Uterus (tissue), 4 donors: ENCODE data around the gene CDKAL1. TPM values are rescaled to one million over a fixed set of nuclear protein-coding genes. Genes with fewer than 3 reads are reported as not detected.

Experiments
- DNase-seq, 2 donors: peaks; one replicate each; pipeline ENCODE4 v3.0.0-alpha.2; 2019 to 2020
- H3K27ac ChIP-seq, 2 donors: fragments of 200-600 bp; sonication (generic); 1 replicate in 1 of 2; 2 replicates in 1 of 2; pipeline ENCODE4 v1.5.1; 2016 to 2018
- H3K27me3 ChIP-seq, 2 donors: fragments of 200-600 bp; sonication (generic); one replicate each; pipeline ENCODE4 v1.5.1; 2018 to 2019; ENCODE audit warnings: control low read depth in 1 of 2
- H3K36me3 ChIP-seq, 2 donors: fragments of 200-600 bp; sonication (generic); one replicate each; pipeline ENCODE4 v1.5.1; 2019; ENCODE audit warnings: control low read depth in 1 of 2
- H3K4me1 ChIP-seq, 2 donors: fragments of 200-600 bp; sonication (generic); one replicate each; pipeline ENCODE4 v1.5.1; 2018 to 2019; ENCODE audit warnings: control low read depth in 1 of 2
- H3K4me3 ChIP-seq, 2 donors: fragments of 200-600 bp; sonication (generic); 1 replicate in 1 of 2; 2 replicates in 1 of 2; pipeline ENCODE4 v1.5.1; 2018 to 2019; ENCODE audit warnings: mild to moderate bottlenecking in 1 of 2
- H3K9me3 ChIP-seq, 2 donors: fragments of 200-600 bp; sonication (generic); one replicate each; pipeline ENCODE4 v1.5.1; 2019; ENCODE audit warnings: control low read depth in 1 of 2
- POLR2A ChIP-seq, 2 donors: fragments of 450-650 bp; IDR thresholded peaks; one replicate each; pipeline ENCODE4 v1.6.1; 2016; ENCODE audit warnings: antibody characterized with exemption in 2 of 2, mild to moderate bottlenecking in 1 of 2, moderate library complexity in 1 of 2
- intact Hi-C: fragments of 100-400 bp; cut with DNase I; formaldehyde crosslinking; loops from one replicate; pipeline ENCODE4 v1.15.1; 2023; ENCODE audit warnings: low total_unique reads
- total RNA-seq, 4 donors: library from RNA; depleted of rRNA in 3 of 4; stranded (reverse); fragments of >200 nt in 3 of 4; gene quantifications; one replicate each; pipeline versions ENCODE4 v1.1.0 to v1.2.4, GENCODE V29; 2014 to 2023
- TF ChIP-seq, protein P1 (sequence below), 4 experiments: fragments of 200-600 bp in 2 of 4; fragments of 450-650 bp in 2 of 4; sonication (generic) in 2 of 4; IDR thresholded peaks; one replicate each; pipeline ENCODE4 v1.5.1; 2016 to 2019; ENCODE audit warnings: antibody characterized with exemption in 4 of 4, mild to moderate bottlenecking in 2 of 4, moderate library complexity in 1 of 4
- donor health status: DM: yes; HTN: yes; CAD: no.

Gene CDKAL1
- total RNA-seq, 4 donors from 2014 or later = 5.0 to 51.7 (median 18.9) TPM

DNA sequence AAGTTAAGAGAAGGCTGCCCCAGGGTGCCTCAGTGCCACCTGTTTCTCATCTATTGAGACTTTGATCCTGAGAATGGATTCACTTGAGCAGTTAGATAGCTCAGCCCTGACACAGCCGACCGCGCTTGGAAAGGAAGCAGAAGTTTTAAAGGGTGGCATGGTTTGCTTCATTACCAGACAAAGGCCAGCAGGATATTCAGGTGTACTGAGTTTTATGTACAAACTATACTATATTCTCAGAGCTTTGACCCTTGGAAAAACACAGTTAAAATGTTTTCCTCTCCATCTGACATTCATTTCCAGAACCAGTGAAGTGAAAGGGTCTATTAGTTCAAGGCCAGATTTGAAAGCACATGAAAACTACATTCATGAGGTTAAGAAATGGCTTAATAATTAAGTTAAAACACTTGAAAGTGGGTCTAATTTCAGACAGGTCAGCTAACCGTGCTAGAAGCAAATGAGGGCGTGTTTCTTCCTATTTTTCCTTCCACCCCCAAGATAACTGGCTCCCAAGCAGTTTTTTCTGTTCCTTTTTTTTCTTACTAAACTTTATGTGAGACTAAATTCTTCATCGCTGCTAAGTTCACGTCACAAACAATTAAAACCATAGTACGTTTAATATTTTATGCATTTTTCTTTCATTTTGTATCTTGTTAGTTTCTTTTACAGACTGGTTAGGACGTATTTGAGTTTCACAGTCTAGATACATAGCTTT lies 674.0 kb downstream of the CDKAL1 start:
- H3K27ac ChIP-seq = no peak overlapping the region
- intact Hi-C loops = no loop called here
- DNase-seq = no peak
- no peaks in the 10 kb centered on the region for H3K9me3 ChIP-seq
- no peaks in the 10 kb centered on the region for H3K36me3 ChIP-seq
- H3K4me1 ChIP-seq = no peaks in the 10 kb centered on the region
- TF ChIP-seq POLR2A (IDR thresholded peaks at IDR 0.05) = no peak
- TF ChIP-seq, protein P1, sequence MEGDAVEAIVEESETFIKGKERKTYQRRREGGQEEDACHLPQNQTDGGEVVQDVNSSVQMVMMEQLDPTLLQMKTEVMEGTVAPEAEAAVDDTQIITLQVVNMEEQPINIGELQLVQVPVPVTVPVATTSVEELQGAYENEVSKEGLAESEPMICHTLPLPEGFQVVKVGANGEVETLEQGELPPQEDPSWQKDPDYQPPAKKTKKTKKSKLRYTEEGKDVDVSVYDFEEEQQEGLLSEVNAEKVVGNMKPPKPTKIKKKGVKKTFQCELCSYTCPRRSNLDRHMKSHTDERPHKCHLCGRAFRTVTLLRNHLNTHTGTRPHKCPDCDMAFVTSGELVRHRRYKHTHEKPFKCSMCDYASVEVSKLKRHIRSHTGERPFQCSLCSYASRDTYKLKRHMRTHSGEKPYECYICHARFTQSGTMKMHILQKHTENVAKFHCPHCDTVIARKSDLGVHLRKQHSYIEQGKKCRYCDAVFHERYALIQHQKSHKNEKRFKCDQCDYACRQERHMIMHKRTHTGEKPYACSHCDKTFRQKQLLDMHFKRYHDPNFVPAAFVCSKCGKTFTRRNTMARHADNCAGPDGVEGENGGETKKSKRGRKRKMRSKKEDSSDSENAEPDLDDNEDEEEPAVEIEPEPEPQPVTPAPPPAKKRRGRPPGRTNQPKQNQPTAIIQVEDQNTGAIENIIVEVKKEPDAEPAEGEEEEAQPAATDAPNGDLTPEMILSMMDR (IDR thresholded peaks at IDR 0.05) = no peak
- H3K4me3 ChIP-seq = no peak overlapping the region
- no peaks in the 10 kb centered on the region for H3K27me3 ChIP-seq

- H3K9me3 ChIP-seq = no peaks in the 10 kb centered on the region
- no peak for TF ChIP-seq POLR2A (IDR thresholded peaks at IDR 0.05)
- TF ChIP-seq, protein P1 (IDR thresholded peaks at IDR 0.05) = no peak
- H3K36me3 ChIP-seq = no peaks in the 10 kb centered on the region
- no peaks in the 10 kb centered on the region for H3K27me3 ChIP-seq
- no peak overlapping the region for H3K4me3 ChIP-seq
- intact Hi-C loops = no loop called here
- H3K27ac ChIP-seq = no peak overlapping the region
- DNase-seq = no peak
- H3K4me1 ChIP-seq = no peaks in the 10 kb centered on the region
Measured at GRCh38 chr6:21208796-21209186, 674.5 kb downstream of the CDKAL1 start.

DNA sequence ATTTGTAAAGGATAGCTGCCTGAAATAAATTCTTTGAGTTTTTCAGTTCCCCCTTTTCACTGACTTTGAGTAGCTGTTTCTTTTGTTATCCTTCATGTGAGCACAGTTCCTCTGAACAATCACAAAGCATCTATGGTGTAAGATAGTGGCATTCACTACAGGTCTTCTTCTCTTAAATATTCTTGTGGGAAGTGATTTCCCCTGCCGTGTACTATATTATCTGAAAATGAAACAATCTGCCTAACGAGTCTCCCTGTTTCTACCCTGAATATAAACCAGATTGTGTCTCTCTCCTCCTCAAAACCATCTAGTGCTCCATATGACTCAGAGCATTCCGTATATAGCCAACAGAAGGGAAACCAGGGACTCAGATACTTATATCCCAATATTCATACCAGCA lies 679.2 kb downstream of the CDKAL1 start:
- Histone ChIP-seq H3K27ac (no peak overlapping the region), H3K27me3 (no peaks in the 10 kb centered on the region), H3K36me3 (no peaks in the 10 kb centered on the region), H3K4me3 (no peak overlapping the region), H3K9me3 (no peaks in the 10 kb centered on the region), H3K4me1 (no peaks in the 10 kb centered on the region)
- TF ChIP-seq, protein P1 (IDR thresholded peaks at IDR 0.05) = no peak
- TF ChIP-seq POLR2A (IDR thresholded peaks at IDR 0.05) = no peak
- intact Hi-C loops = no loop called here
- no peak for DNase-seq

DNA sequence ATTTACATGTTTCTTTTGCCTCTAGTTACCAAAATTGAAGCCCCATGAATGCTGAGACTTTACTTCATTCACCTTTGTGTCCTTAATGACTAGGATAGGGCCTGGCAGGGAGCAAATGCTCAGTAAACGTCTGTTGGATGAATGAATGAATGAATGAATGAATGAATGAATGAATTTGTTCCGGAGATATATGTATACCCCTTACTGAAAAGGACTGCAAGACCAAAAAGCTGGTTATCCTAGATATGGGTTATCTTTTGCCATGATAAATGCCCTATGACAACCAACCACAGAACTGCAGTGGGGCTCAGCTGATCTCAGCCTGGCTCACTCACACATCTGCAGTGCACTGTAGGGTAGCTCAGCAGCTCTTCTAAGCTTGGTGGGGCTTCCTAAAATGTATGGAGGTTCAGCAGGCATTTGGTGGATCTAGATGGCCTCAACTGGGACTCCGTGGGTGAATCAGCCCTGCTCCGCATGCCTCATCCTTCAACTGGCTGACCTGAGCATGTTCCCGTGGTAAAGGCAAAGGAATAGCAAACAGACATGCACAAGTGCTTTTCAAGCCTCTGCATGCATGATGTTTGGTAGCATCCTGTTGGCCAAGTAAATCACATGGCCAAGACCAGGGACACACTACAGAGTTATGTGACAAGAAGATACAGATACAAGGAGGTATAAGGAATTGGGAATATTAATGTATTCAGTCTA lies 680.6 kb downstream of the CDKAL1 start:
- no peak for DNase-seq
- intact Hi-C loops = no loop called here
- TF ChIP-seq POLR2A (IDR thresholded peaks at IDR 0.05) = no peak
- TF ChIP-seq, protein P1 (IDR thresholded peaks at IDR 0.05) = no peak
- Histone ChIP-seq H3K4me1 (no peaks in the 10 kb centered on the region), H3K9me3 (no peaks in the 10 kb centered on the region), H3K27me3 (no peaks in the 10 kb centered on the region), H3K36me3 (no peaks in the 10 kb centered on the region), H3K4me3 (no peak overlapping the region), H3K27ac (no peak overlapping the region)

DNA sequence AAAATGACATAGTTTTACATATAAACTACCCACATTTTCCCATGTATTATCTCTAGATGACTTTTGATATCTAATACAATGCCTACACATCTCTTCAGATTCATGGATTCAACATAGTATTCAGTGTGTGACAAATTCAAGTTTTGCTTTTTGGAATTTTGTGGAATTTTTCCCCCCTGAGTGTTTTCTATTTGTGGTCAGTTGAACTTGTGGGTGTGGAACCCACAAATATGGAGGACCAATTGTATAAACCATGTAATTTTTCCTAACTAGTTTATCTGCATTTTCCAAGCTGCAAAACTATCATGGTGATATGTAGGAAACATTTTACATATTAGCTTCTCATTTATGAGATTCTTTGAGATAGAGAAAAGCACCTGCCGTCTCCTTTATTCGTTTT lies 685.0 kb downstream of the CDKAL1 start:
- no peak for DNase-seq
- Histone ChIP-seq H3K36me3 (no peaks in the 10 kb centered on the region), H3K27me3 (no peaks in the 10 kb centered on the region), H3K9me3 (no peaks in the 10 kb centered on the region), H3K27ac (no peak overlapping the region), H3K4me1 (no peaks in the 10 kb centered on the region), H3K4me3 (no peak overlapping the region)
- TF ChIP-seq, protein P1 (IDR thresholded peaks at IDR 0.05) = no peak
- TF ChIP-seq POLR2A (IDR thresholded peaks at IDR 0.05) = no peak
- intact Hi-C loops = no loop called here
